Brain pericyte (primary cell): Measurements from ENCODE around the gene MRPL11.
"Not testable (repeated sequence)": the region's sequence is repeated elsewhere in the genome, so short reads cannot be mapped to it uniquely, and the experiment has no call there.

Experiments used
- DNase-seq: peaks from one replicate; pipeline ENCODE4 v3.0.0-alpha.2; 2012; ENCODE audit warnings: low read depth, low spot score

The MRPL11 gene

GRCh38 chr11:66431871-66432329 is 6.7 kb downstream of the MRPL11 start:
- not testable (repeated sequence) for DNase-seq

GRCh38 chr11:66431287-66431686 is 7.4 kb downstream of the MRPL11 start:
- DNase-seq: not testable (repeated sequence)

- no peak for DNase-seq
Measured at GRCh38 chr11:66429983-66430602, 8.6 kb downstream of the MRPL11 start.

DNA sequence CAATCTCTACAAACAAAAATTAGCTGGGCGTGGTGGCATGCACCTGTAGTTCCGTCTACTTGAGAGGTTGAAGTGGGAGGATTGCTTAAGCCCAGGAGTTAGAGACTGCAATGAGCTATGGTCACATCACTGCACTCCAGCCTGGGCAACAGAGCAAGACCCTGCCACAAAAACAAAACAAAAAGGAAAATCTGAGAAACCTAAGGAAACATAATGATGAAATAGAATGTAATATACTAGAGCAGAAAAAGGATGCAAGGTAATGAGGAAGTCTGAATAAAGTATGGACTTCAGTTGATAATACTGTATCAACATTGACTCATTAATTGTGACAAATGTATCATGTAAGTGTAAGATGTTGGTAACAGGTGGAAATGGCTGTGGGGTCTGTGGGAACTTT is 9.7 kb downstream of the MRPL11 start:
- DNase-seq: no peak

DNA sequence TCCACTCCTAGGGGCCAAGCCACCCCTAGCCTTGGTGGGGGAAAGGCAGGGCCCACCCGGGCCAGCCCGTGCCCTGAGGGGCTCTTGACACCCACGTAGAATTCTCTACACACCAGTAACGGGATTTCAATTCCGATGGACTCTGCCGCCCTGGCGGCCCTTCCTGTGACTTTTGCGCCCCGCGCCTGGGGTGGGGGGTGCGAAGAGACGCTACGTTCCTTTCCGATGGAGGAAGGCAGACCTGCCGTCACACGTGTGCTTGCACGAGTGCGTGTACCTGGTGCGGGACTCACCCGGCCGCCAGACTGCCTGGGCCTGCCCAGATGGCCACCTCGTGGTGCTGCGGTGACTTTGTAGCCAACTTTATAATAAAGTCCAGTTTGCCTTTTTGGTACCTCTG is 12.3 kb downstream of the MRPL11 start:
- no peak for DNase-seq

GRCh38 chr11:66421492-66422205 is 17.0 kb downstream of the MRPL11 start:
- DNase-seq: peak; percentile 75

DNA sequence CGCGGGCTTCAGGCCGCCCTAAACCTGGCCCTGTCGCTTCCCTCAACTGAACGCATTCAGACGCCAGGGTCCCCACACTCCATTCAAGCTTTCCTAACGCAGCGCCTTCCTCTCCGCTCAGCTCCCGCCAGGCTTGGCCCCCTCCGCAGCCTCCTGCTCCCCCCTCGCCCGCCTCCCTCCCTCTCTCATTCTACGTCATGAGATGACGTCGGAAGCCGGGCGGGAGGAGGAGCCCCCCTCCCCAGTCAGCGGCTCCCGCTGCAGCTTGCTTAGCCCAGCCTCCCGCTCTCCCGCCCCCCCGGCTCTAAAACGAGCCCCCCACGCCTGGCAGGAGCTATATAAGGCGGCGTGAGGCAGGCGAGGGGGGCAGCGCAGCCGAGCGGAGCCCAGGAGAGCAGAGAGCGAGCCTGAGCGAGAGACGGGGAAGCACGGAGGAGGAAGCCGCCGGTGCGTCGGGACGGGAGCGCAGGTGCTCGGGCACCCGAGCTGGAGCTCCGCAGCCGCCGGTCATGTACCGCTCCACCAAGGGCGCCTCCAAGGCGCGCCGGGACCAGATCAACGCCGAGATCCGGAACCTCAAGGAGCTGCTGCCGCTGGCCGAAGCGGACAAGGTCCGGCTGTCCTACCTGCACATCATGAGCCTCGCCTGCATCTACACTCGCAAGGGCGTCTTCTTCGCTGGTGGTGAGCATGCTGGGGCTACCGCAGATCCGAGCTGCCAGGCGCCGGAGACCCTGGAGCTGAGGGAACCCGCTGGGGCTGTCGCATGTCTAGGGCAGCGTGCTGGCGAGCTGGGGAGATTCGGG is 17.8 kb downstream of the MRPL11 start, which contains the start of gene NPAS4:
Gene NPAS4 (plus strand): TSS at position 365 of the 806 bp plus-strand sequence. CDS start 145 bp downstream, at position 510.
- no peak for DNase-seq

GRCh38 chr11:66419825-66420224 is 18.8 kb downstream of the MRPL11 start:
- DNase-seq: no peak

DNA sequence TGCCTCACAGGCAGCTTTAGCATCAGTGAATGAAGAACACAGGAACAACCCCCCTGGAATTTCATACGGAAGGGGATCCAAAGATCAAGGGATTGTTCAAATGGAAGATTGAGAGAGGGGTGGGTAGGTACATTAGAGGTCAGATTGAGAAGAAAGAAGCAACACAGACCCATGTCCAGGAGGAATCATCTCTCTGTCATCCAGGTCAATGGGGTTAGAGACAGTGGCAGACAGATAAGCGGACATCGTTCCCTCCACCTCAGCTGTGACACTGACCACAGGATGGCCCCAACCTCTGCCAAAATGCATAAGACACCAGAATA is 19.7 kb downstream of the MRPL11 start:
- no peak for DNase-seq

GRCh38 chr11:66418168-66418985 is 20.3 kb downstream of the MRPL11 start:
- DNase-seq: peak; percentile 60

GRCh38 chr11:66417000-66417399 is 21.6 kb downstream of the MRPL11 start:
- DNase-seq: no peak

- no peak for DNase-seq
Measured at GRCh38 chr11:66415423-66415822, 23.2 kb downstream of the MRPL11 start.

DNA sequence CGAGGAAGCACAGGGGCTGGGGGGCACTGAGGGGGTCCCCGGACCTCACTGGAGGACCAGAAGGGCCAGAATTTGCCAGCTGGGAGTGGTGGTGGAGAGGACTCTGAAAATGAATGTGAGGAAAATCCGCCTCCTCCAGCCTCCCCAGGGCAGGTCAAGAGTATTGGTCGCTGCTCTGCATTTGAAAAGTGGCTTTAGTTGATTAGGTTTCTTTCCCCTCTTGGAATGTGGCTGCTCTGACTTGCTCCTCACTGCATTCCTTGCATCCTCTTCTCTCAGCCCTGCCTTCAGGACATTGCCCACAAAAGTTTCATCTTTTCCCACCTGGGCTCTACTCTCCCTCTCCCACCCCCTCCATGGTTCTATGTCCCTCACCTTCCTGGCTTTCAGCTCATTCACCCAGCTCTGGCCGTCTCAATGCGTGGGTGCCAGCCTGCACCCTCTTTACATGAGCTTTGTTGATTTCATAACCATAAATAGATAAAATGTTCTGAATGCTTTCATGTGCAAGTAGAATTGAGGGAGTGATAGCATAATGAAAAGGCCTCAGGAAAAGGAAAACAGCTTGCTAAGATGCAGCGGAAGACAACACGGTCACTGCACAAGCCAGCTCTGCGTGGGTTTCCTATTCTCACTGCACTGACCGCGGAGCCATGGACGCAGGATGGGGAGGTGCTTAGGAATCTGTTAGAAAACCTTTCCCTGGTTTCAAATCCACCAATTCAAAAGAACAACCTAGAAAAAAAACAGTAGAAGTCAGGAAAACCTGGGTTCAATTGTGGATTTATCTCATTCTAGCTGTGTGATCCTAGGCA is 24.3 kb downstream of the MRPL11 start:
- no peak for DNase-seq

GRCh38 chr11:66413167-66413566 is 25.5 kb downstream of the MRPL11 start:
- no peak for DNase-seq

DNA sequence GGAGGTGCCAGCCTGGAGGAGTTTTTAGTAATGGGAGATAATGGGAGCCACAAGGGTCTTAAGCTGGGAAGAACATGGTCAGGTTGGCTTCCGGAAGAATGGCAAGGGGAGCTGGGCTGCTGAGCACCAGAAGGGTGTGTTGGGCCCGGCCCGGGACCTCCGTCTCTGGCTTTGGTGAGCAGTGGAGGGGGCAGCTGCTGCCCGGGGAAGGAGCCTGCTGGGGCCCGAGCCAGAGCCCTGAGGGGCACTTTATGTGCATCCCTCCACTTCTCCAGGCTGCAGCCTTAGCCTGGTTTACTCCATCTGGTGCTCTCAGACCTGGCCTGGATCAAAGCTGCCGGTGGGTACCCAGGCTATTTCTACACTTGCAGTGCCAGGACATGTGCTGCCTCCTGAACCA is 26.5 kb downstream of the MRPL11 start:
- DNase-seq: no peak

- no peak for DNase-seq
Measured at GRCh38 chr11:66411323-66411722, 27.3 kb downstream of the MRPL11 start.

- DNase-seq: no peak
Measured at GRCh38 chr11:66410191-66410590, 28.5 kb downstream of the MRPL11 start.

DNA sequence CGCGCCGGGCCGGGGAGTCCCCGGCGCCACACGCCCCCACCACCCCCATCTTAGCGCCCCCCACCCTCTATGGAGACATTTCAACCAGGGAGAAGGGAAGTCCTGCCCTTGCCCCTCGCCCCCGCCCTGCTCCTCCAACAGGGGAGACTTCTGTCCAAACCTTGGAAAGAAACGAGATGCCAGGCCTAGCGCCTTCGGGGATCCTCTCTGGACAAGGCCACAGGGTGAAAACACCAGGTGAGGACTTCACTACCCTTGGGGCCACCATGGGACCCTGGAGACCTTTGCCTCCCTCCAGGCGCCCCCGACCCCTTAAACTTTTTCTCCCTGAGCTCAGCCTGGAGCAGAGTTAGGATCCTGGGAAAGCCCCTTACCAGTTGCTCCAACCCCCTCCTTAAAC is 29.4 kb downstream of the MRPL11 start:
- DNase-seq: no peak

DNA sequence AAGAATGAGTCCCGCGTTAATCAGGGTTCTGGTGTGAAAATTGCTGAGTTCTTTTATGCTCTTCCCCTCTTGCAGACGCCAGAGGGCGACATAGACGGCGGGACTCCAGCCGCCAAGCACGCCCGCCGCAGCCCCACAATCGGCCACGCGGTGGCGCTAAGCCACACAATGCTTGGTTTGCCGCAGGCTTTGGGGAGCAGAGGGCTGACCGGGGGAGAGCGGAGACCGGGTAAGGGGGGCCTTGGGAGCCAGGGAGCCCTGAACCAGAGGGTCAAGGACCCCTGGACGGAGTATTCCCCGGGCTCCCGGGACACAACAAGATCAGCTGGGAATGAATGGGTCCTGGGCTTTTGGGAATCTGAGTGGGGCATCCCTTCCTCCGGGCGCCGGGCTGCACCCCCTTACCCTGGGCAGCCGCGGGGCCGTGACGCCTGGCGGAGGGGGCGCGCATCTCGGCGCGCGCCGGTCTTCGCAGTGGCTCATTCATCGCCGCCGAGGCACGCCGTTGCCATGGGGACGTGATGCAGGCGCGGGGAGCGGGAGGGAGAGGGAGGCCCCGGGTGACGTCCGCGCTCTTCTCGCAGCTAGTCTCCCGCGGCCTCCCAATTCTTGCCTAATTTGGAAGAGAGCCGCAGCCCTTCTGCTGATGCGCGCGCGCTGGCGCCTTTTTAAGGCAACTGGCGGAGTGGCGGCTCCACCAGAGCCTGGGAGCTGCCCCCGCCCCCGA is 30.0 kb downstream of the MRPL11 start:
- peak; percentile 69 for DNase-seq

DNA sequence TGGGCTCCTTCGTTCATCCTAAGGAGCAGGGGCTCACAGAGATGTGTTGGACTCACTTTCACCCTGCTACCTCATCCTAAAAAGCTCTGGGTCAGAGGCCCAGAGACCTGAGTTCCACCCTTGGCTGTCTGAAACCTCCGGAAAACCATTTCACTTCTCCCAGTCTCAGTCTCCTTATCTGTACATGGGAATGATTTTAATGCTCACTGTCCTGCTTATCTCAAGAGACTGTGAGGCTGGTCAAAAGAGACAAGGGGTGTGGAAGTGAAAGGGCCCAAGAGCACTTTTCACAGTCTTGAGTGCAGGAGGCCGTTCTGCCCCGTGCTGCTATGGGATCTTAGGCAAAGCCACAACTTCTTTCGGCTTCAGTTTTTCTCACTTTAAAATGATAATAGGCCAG is 31.0 kb downstream of the MRPL11 start:
- no peak for DNase-seq
